ENCODE results near the gene NUP214. TPM values are rescaled to one million over a fixed set of nuclear protein-coding genes. Genes with fewer than 3 reads are reported as not detected.

Gene NUP214
- total and polyA plus RNA-seq, 2 experiments from 2014 or later: 14.7 to 29.0 TPM

- no peaks in the 10 kb centered on the region for H3K36me3 ChIP-seq
- H3K27me3 ChIP-seq: no peaks in the 10 kb centered on the region
- no peaks in the 10 kb centered on the region for H3K9me3 ChIP-seq (ENCODE audit: low read depth)
- no peak overlapping the region for H3K4me3 ChIP-seq
- H3K27ac ChIP-seq: peak overlapping the region; percentile 84
- TF ChIP-seq CTCF (IDR thresholded peaks at IDR 0.05; ENCODE audit: low read depth, low read length): no peak
- DNase-seq (ENCODE audit: low read depth in 1 of 2, low spot score in 1 of 2): peak in 1 of 2 donors; percentile 51
- peaks cover 35% of the 10 kb centered on the region for H3K4me1 ChIP-seq (ENCODE audit: low read depth)
Measured at GRCh38 chr9:131279196-131279862, 153.9 kb downstream of the NUP214 start.

- no peak for TF ChIP-seq CTCF (IDR thresholded peaks at IDR 0.05; ENCODE audit: low read depth, low read length)
- no peaks in the 10 kb centered on the region for H3K9me3 ChIP-seq (ENCODE audit: low read depth)
- H3K27ac ChIP-seq: peak overlapping the region; percentile 84
- no peak for DNase-seq (ENCODE audit: low read depth in 1 of 2, low spot score in 1 of 2)
- H3K4me1 ChIP-seq (ENCODE audit: low read depth): peaks cover 30% of the 10 kb centered on the region
- H3K36me3 ChIP-seq: no peaks in the 10 kb centered on the region
- H3K27me3 ChIP-seq: no peaks in the 10 kb centered on the region
- H3K4me3 ChIP-seq: no peak overlapping the region
Measured at GRCh38 chr9:131279863-131280570, 154.6 kb downstream of the NUP214 start.

- Histone ChIP-seq H3K9me3 (ENCODE audit: low read depth) (no peaks in the 10 kb centered on the region), H3K27me3 (no peaks in the 10 kb centered on the region), H3K4me1 (ENCODE audit: low read depth) (peaks cover 27% of the 10 kb centered on the region), H3K4me3 (no peak overlapping the region), H3K27ac (no peak overlapping the region), H3K36me3 (no peaks in the 10 kb centered on the region)
- TF ChIP-seq CTCF (IDR thresholded peaks at IDR 0.05; ENCODE audit: low read depth, low read length): no peak
- DNase-seq (ENCODE audit: low read depth in 1 of 2, low spot score in 1 of 2): no peak
Measured at GRCh38 chr9:131280660-131281059, 155.3 kb downstream of the NUP214 start.

- H3K4me1 ChIP-seq (ENCODE audit: low read depth): peaks cover 27% of the 10 kb centered on the region
- no peaks in the 10 kb centered on the region for H3K36me3 ChIP-seq
- H3K9me3 ChIP-seq (ENCODE audit: low read depth): no peaks in the 10 kb centered on the region
- no peak overlapping the region for H3K27ac ChIP-seq
- no peaks in the 10 kb centered on the region for H3K27me3 ChIP-seq
- no peak overlapping the region for H3K4me3 ChIP-seq
- no peak for TF ChIP-seq CTCF (IDR thresholded peaks at IDR 0.05; ENCODE audit: low read depth, low read length)
- no peak for DNase-seq (ENCODE audit: low read depth in 1 of 2, low spot score in 1 of 2)
Measured at GRCh38 chr9:131281119-131281965, 156.0 kb downstream of the NUP214 start.

GRCh38 chr9:131282175-131282574 is 156.8 kb downstream of the NUP214 start:
- no peaks in the 10 kb centered on the region for H3K27me3 ChIP-seq
- H3K4me3 ChIP-seq: peak overlapping the region; percentile 29
- no peak for TF ChIP-seq CTCF (IDR thresholded peaks at IDR 0.05; ENCODE audit: low read depth, low read length)
- H3K9me3 ChIP-seq (ENCODE audit: low read depth): no peaks in the 10 kb centered on the region
- no peak for DNase-seq (ENCODE audit: low read depth in 1 of 2, low spot score in 1 of 2)
- H3K27ac ChIP-seq: peak overlapping the region; percentile 31
- H3K36me3 ChIP-seq: no peaks in the 10 kb centered on the region
- peaks cover 28% of the 10 kb centered on the region for H3K4me1 ChIP-seq (ENCODE audit: low read depth)

Data from cardiac muscle cell (in vitro differentiated cells and primary cell).